NCI-H524 treated with DMSO at 0.1 percent for 48 hours (cell line): ENCODE measurements around the gene BAHCC1.
"Not testable (repeated sequence)": the region's sequence is repeated elsewhere in the genome, so short reads cannot be mapped to it uniquely, and the experiment has no call there.

Experiments used
- DNase-seq: peaks from one replicate; lab custom pipeline; 2025; lab: John Stamatoyannopoulos, UW

The BAHCC1 gene

GRCh38 chr17:81394921-81395599 lies at the start of gene BAHCC1:
TSS of gene BAHCC1 (plus strand) at chr17:81395457. CDS start at chr17:81399740, 4,283 bp downstream.
- peak; percentile 100 for DNase-seq

- peak; percentile 86 for DNase-seq
Observed at GRCh38 chr17:81346090-81346907, 49.0 kb upstream of the BAHCC1 start.

GRCh38 chr17:81346908-81347349 lies 48.3 kb upstream of the BAHCC1 start:
- no peak for DNase-seq

- DNase-seq = no peak
Observed at GRCh38 chr17:81347437-81347836, 47.8 kb upstream of the BAHCC1 start.

- no peak for DNase-seq
Observed at GRCh38 chr17:81348097-81349055, 46.9 kb upstream of the BAHCC1 start.

- DNase-seq = peak; percentile 70
Observed at GRCh38 chr17:81349397-81350319, 45.6 kb upstream of the BAHCC1 start.

- DNase-seq = no peak
Observed at GRCh38 chr17:81350320-81350890, 44.9 kb upstream of the BAHCC1 start.

- not testable (repeated sequence) for DNase-seq
Observed at GRCh38 chr17:81351329-81352052, 43.8 kb upstream of the BAHCC1 start.

- DNase-seq = not testable (repeated sequence)
Observed at GRCh38 chr17:81352056-81352455, 43.2 kb upstream of the BAHCC1 start.

GRCh38 chr17:81354252-81354953 lies 40.9 kb upstream of the BAHCC1 start:
- DNase-seq = no peak

GRCh38 chr17:81354954-81355347 lies 40.3 kb upstream of the BAHCC1 start:
- DNase-seq = no peak

- DNase-seq = no peak
Observed at GRCh38 chr17:81359218-81359617, 36.0 kb upstream of the BAHCC1 start.

GRCh38 chr17:81362001-81362400 lies 33.3 kb upstream of the BAHCC1 start:
- DNase-seq = not testable (repeated sequence)

- DNase-seq = no peak
Observed at GRCh38 chr17:81364278-81365147, 30.7 kb upstream of the BAHCC1 start.

- no peak for DNase-seq
Observed at GRCh38 chr17:81365148-81365600, 30.1 kb upstream of the BAHCC1 start.

- DNase-seq = no peak
Observed at GRCh38 chr17:81365601-81366585, 29.4 kb upstream of the BAHCC1 start.

- DNase-seq = no peak
Observed at GRCh38 chr17:81366648-81367047, 28.6 kb upstream of the BAHCC1 start.
